Hematopoietic multipotent progenitor cell treated with erythropoietin and hydrocortisone succinate and interleukin-3 and kit ligand, for 4 days (in vitro differentiated cells): ENCODE measurements around the gene PGF.

Source experiments
- DNase-seq: peaks from one replicate; pipeline ENCODE4 v3.0.0-alpha.2; 2015

The PGF gene

DNA sequence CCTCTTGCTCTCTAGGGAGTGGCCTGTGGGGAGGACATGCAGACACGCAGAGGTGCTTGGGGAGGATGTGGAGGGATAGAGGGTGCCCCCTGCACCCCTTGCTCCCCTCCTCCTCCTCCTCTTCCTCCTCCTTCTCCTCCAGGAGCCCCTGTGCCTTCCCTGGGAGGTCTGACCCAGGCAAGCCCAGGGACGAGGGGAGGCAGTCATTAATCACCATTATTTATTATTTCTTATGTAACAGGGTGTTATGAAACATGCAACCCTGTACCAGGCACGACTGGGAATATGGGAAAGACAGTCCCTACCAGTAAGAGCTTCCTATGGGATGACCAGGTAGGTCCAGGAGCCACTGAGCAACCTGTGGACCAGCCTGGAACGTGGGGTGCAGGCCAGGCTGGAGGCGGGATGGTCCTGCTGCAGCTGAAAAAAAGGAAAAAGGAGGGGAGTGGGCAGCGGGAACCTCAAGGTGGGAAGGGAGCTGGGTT lies 22.5 kb upstream of the PGF start:
- no peak for DNase-seq

DNA sequence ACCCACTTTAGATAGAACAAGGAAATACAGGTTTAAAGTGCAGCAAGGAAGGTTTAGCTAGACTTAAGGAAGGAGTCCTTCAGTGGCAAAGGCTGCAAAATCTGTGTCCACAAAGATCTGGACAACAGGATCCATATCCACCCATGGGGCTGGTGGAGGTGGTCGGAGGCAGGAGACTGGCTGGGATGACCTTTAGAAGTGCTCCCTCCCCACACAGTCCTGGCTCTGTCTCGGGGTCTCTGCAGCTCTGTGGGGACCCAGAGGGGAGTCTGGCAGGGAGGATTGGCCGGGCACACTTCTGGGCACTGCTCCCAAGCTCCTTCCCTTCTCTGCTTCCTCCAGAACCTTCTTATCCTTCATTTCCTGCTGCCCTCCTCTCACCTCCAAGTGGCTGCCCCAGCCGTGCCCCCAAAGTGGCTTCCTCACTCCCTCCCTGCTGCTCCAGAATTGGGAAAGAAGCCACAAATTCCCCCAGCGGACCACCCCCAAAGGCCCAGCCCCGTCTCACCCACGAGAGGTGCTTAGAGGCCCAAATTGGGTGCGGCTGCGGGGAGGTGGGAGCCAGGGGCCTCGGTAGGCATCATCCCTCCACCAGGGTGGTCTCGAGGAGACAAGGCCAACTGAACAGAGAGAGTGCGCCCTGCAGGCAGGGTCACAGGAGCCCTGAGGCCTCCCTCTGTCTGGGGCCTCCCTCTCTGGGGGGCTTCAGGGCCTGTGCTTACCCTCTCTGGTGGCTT lies 21.9 kb upstream of the PGF start:
- DNase-seq, result no peak

DNA sequence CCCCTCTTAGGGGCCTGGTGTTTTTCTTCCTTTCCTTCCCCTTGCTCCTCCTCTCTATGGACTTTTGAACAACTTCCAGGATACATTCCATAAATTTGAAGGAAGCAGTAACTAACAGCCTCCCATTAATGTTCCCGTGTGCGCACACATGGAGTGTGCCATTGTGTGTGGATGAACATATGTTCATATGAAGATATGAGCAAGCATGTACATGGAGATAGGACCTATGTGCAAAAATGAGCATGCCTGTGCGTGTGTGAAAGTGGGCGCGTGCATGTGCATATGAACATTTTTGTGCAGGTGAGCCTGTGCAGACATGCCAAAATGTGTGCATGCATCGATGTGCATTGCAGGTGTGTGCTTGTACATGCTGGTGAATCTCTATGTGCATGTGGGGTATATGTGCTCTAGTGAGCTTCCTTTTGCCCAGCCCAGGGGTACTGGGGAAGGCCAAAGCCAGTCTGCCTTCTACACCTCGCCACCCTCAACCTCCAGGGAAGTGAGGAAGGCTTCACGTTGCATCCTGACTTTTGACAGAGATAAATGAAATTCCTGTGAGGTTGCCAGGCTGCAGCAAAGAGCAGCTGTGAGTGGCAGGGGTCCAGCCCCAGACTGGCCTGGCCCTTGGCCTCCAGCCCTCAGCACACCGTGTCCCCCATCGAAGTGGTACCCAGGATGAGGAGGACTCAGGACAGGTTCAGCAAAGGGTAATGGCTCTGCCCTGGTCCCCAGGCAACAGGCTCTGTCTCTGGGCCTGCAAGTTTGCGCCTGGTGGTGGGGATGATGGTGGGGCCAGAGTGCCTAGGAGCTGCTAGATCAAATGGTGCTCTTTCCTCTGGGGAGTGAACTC lies 21.1 kb upstream of the PGF start:
- DNase-seq, result no peak

DNA sequence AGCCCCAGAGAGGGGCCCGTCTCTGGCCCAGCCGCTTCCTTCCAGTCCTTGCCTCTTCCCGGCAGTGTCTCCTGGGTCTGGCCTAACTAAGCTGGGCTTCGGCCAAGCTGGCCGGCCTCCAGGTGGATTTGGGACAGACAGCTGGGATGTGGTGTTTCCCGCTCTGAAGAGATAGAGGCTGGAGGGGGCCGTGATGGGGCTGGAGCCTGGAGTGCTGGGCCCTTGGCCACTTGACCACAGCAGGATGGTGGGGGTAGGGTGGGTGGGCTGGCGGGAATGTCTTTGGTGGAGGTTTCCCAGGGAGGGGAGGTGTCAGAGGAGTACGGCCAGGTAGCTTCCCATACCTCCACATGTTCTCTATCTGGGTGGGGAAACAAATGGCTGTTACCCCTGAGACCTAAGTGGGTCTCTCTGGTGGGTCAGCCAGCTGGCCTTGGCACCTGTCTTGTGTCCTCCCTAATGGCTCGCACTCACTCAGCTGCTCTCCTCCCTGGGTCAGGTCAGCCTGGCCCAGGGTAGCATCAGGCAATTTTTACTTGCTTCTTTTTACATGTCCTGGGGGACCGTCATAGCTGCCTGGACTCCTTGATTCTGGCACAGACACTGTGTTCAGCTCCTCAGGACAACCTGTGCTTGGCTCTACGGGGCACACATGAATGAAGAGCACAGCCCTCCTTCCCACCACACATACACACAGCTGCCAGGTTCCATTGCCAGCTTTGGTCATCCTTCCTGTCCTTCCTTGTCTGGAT lies 19.8 kb upstream of the PGF start:
- no peak for DNase-seq

DNA sequence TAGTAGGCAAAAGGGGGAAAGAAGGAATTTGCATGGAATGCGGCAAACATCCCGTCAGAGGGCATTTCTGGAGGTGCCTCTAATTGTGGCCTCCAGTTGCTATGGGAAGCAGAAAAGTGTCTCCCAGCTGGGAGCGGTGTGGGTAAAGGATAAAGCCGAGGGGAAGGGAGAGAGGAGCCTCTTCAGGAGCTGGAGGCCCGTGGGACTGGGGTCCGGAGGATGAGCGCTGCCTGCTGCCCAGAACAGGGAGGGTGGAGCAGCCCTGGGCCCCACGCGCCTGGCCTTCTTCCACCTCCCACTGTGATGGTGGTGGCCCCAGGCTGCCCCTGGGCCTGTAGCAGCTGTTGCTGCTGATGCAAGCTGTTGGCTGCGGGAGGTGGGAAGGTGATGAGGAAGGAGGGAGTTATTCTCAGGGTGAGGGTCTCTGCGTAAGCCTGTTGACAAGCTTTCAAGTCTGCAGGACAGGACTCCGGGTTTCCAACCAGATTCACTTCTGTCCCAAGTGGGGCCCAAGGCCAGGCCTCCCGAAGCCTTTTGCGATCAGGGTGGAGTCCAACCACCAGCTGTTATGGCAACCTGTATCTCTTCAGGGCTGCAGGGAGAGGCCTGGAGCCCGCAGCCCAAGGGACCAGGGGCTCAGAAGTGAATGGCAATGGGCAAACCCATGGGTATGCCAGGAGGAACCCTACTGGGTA lies 19.1 kb upstream of the PGF start:
- no peak for DNase-seq

DNA sequence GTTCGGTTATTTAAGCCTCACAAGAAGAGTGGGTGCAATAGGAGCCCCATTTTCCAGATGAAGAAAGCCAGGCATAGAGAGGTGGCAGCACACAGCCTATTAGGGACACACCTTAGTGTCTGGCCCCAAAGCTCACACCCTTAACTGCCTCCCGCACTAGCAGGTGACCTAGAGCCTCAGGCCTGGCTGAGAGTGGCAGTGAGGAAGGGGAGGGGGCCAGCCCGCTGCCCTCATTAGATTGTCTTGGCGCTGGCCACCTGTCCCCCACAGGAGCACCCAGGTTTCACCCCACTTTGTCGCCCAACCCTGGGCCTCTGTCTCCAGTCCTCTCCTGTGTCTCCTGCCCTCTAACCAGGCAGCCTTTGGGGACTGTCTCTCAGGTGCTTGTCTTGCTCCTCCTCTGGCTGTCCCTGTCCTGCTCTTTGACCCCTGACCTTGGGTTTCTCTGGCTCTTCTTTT lies 18.5 kb upstream of the PGF start:
- DNase-seq, result no peak

DNA sequence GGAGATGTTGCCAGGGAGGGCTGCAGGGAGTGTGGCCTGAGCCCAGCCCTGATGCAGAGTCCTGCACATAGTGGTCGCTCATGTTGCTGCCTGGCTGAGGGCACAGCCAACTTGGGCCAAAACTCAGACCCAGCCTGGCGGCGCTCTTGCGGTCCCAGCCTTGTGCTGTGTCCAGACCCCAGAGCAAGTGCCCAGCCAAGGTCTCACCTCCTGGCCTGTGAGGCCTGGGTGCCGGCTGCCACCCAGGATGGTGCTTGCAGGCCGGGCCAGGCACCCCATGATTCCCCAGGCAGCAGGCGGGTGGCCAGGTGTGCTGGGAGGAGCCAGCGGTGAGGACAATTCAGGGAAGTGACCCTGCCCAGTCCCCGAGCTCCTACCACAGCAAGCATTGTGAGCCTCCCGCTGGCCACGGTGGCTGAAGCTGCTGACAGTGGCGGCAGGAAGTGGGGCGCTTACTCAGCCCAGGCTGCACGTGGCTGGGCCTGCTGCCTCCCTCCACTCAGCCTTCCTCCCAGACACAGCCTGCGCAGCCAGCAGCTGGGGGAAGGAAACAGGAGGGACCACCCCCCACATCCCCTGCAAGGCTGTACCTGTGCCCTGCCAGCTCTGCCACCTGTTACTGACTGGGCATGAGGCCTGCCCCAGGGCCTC lies 17.7 kb upstream of the PGF start:
- DNase-seq, result peak; percentile 65

DNA sequence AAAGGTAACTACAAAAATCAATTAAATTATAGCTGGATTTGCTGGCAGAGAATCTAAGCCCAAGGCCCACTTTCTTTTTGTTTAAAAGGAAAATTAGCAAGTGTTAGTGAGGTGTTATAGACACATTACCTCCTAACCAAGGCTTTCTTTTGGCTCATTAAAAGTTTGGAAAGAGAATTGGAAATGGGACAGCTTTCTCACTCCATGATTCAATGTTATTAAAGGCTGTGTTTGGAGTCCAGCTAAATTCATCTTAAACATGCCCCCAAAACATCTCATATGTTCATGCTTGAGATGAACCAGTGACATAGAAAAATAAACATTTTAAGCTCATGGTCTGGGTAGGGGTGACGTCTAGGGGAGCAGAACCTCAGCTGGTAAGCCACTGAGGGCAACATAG lies 13.4 kb upstream of the PGF start:
- no peak for DNase-seq

DNA sequence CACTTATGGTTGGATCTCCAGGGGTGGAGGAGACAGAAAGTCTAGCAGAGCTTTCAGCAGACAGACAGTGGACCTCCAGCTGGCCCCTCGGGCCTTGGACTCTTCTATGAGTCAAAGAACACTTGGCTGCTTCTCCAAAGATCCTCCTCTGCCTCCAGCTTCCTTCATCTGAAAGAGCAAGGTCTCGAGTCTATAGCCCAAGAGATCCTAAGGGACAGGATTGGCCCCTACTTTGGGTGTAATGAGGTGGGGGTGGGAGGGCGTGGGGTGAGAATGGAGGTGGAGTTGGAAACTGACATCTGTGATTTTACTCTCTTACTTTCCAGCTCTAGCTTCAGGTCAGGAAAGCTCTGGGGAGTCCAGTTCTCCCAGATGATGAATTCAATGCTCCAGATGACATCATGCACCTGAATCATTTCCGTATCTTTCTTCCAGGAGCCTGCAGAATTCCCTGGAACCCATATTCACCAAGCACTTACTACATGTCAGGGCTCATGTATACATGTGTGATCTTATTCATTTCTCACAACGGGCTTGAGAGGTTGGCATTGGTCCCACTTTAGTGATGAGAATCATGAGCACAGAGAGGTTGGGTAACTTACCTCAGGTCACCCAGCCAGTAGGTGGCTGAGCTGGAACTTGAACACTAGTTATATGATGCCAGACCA lies 10.2 kb upstream of the PGF start:
- DNase-seq, result no peak

DNA sequence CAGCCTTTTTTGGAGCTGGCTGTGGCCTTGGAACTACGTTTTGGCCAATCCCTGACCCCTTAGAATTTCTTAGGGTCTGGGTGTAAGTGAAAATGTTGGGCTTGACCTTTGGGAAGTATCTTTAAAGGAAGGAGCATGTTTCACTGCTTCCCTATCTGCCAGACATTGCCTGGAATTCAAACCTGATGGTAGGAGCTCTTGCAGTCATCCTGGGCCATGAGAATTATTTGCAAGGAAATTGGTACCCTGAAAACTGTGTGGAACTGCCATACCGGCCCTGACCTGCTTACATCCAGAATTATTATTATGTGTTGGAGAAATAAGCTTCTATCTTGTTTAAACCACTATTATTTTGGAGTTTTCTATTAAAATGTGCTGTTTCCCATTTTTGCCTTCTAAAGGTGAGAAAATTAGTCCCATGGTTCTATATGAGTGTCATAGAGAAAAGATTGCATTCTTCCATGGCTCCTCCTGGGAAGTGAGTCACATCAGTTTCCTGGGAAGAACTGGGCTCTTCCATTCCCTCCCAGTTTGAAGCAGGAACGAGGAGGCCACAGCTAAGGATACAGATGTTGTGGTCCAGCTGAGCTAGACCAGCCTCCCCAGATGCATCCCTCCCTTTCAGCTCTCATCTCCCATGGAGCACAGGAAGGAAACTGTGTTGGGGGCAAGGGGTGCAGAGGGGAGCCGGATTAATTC lies 9.5 kb upstream of the PGF start:
- no peak for DNase-seq

DNA sequence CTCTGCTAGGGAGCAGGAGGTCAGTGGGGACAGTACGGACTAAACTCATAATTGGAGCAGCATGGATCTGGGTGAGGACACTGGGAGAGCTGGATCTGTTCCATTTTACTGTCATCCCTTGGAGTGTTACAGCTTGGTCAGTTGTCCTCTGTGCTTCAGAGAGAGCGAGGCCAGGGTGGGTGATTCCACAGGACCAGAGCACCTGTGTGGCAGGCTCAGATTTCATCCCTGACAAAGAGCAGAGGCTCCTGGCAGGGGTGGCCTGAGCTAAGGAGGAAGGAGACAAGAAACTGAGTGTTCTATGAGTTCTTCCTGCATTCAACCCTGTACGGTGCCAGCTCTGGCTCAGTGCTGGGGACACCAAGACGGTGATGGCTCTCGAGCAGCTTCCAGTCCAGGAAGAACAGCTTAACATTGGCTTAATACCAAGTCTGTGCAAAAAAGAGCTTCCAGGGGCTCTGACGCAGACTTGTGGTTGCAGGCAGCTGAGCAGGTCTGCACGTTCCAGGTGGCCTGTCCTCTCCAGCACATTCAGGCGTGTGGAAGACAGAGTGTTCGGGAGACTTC lies 8.4 kb upstream of the PGF start:
- no peak for DNase-seq

DNA sequence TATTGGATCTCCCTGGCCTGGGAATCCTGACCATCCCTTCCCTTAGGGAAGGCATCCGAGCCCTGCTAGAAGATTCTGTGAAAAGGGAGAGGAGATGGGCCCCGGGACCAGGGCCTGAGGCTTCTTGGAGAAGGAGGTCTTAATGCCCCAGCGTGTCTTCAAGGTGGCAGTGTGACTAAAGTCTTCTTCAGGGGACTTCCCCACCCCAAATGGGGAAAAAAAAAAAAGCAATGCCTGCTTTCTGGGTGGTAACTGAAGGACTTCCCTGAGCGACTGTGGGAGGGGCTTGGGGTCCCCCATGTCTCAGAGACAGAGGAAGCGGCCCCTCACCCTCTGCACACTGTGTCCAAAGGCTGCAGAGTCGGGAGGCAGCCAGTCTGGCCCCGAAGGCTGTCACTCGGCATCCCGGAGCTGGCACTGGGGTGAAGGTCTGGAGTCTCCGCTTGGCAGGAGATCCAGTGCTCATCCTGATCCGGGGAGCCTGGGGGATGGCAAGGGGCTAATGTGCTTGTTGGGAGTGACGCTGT lies 7.8 kb upstream of the PGF start:
- DNase-seq, result no peak

DNA sequence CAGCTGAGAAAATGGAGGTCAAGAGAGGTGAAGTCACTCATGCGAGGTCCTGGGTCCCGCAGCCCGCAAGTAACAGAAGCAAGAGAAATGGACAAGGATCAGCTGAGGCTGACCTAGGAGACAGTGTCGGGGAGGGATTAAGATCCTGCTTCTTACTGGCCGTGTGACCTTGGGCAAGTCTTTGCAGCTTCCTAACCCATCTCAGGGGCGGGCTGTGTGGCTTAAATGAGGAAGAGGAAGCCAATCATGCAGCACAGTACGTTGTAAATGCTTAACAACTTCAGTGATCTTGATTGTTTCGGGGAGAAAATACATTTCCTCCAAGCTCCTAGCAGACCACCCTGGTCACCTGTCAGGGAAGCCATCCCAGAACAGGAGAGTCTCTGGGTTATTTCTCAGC lies 7.1 kb upstream of the PGF start:
- DNase-seq, result peak; percentile 71

DNA sequence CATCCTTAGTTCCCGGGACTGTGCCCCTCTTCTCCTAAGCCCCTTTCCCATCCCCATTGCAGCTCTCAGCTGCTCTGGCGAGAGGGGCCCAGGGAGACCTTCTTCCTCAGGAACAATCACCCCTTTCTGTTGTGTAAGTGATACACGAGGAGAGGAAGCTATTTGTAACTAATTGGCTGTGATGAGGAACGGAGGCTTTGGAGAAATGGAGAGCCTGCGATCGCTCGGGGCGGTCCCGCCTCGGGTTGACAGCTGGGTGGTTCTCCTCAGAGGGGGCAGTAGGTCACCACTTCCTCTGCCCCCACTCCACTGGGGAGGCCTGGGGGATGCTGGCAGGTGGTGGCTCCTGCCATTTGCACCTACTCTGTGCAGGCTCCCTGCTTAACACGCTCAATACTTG lies 6.6 kb upstream of the PGF start:
- DNase-seq, result no peak

DNA sequence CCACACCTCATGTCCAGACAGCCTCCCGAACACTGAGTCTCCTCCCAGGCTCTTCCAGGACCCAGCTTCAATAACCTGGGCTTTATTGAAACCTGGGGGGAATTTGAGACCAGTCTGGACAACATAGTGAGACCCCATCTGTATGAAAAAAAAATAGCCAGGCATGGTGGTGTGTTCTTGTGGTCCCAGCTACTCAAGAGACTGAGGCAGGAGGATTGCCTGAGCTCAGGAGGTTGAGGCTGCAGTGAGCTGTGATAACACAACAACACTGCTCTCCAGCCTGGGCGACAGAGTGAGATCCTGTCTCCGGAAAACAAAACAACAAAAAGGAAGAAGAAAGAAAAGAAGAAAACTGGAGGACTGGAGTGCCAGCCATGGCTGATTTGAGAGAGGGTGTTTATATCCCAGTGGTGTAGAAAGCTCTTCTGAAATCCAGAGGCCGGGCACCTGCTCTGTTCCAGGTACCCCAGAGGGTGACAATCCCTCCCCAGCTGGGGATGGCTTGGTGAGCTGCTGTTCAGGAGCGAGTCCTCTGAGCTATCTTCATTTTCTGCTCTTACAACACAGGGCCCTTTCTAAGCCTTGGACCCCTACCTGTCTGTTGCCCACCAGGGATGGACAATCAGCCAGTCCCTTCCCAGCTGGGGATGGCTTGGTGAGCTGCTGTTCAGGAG lies 6.0 kb upstream of the PGF start:
- no peak for DNase-seq

DNA sequence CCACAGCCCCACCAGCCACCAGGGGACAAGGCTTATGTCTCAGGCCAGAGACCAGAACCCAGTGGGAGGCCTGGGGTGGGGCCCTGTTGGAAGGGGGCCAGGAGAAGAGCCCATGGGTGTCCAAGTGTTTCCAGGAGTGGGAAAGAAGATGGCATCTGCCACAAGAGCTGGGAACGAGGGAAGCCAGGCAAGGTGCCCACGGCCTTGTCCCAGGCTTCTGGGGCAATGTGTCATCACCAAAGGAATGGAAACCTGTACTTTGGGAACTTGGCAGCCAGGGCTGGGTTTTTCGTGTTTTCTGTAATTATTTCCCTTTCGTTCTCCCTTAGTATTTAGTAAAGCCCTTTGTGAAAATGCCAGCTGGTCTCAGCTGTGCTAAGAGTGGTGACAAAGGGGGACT lies 5.3 kb upstream of the PGF start:
- DNase-seq, result no peak

DNA sequence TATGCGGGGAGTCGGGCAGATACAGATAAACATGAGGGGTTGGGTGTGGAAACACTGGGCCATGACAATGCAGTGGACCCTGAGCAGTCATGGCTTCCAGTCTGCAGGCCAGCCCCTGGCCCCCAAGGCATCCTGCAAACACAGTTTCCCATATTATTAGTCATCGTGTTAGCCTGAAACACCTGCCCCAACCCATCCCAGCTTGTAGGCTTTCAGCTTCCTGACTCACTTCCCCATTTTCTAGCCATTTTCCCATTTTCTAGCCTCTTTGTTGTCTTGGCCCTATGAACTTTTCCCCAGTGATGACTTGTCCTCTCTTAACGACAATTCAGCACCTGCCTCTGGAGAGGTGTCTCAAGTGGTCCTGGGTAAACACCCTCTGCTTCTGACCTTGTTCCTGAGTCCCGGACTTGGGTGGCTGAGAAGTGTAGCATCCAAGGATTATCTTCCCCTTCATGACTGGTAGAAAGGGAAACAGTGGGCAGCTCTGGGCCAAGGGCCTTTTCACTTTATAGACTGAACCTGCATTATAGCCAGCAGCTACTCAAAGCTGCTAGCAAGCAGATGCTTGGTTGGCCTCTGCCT lies 4.3 kb upstream of the PGF start:
- DNase-seq, result no peak

DNA sequence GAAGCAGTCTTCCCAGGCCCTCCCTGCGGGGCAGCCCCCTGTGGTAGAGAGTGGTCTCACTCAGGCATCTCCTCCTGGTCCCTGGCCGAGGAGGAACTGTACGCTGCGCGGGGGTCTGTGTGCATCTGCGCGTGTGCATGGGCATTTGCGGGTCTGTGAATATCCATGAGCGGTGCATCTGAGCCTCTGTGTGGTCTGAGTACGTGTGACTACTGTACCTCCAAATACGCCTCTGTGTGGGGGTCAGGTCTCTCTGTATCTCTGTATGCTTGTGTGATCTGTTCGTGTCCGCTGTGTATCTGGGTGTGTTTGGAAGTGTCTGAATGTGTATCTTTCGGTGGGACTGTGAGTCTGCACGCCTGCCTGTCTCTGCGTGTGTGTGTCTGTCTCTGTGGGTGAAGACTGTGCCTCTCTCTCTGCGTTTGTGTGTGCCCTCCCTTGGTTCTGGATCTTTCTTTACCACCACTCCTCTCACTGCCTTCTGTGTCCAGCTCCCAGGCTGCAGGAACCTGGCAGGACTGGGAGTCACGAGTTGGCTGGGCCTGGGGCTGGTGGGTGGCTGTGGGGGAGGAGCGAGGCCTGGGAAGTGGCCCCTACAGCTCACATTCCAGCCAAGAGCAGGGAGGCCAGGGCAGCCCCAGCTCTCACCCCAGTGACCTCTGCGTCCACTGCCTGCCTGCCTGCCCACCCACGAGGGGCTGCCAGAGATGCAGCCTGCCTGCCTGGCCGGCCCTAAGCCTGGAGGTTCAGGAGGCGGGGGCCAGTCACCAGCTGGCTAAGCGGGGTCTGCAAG lies 1.1 kb upstream of the PGF start:
- DNase-seq, result no peak

DNA sequence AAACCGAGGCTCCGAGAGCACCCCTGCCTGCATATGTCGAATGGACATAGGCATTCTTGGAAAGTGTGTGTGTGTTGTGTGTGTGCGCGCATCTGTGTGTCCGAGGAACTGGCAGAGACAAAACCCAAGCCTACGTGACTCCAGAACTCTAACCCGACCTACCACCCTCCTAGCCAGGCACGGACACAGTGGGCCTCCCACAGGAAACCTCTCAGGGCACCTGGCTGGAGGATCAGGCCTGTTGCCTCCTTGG lies 556 bp upstream of the PGF start:
- DNase-seq, result no peak
